Liver (tissue), 9 donors: ENCODE measurements around the gene PLEKHA8. TPM values are rescaled to one million over a fixed set of nuclear protein-coding genes. Genes with fewer than 3 reads are reported as not detected.

ENCODE experiments used
- DNase-seq: peaks from one replicate; pipeline ENCODE4 v3.0.0-alpha.2; 2017; ENCODE audit warnings: low spot score
- H3K27ac ChIP-seq, 2 donors: one replicate each; pipeline ENCODE4 v1.7.0; 2013; ENCODE audit warnings: inconsistent platforms in 2 of 2, low read length in 2 of 2, control low read depth in 1 of 2, low read depth in 1 of 2, mild to moderate bottlenecking in 1 of 2
- H3K27me3 ChIP-seq, 4 donors: one replicate each; pipeline versions ENCODE4 v1.6.1 to v1.7.0; 2013; ENCODE audit warnings: low read length in 3 of 4, inconsistent platforms in 1 of 4, mild to moderate bottlenecking in 1 of 4, moderate library complexity in 1 of 4; ENCODE audit not compliant: control insufficient read depth in 4 of 4, insufficient read depth in 4 of 4
- H3K36me3 ChIP-seq, 4 donors: one replicate each; pipeline versions ENCODE4 v1.6.1 to v1.7.0; 2013; ENCODE audit warnings: low read length in 3 of 4, mild to moderate bottlenecking in 3 of 4, low read depth in 1 of 4, moderate library complexity in 1 of 4; ENCODE audit not compliant: control insufficient read depth in 4 of 4, insufficient read depth in 3 of 4
- H3K4me1 ChIP-seq, 4 donors: one replicate each; pipeline versions ENCODE4 v1.6.1 to v1.7.0; 2013; ENCODE audit warnings: low read length in 3 of 4, mild to moderate bottlenecking in 3 of 4, moderate library complexity in 1 of 4; ENCODE audit not compliant: control insufficient read depth in 4 of 4, insufficient read depth in 4 of 4
- H3K4me3 ChIP-seq, 3 donors: one replicate each; pipeline versions ENCODE4 v1.6.1 to v1.7.0; 2013; ENCODE audit warnings: low read length in 3 of 3, control low read depth in 1 of 3, low read depth in 1 of 3, mild to moderate bottlenecking in 1 of 3
- H3K9ac ChIP-seq, 2 donors: one replicate each; pipeline ENCODE4 v1.7.0; 2013; ENCODE audit warnings: low read length in 2 of 2, mild to moderate bottlenecking in 2 of 2, moderate library complexity in 2 of 2, control low read depth in 1 of 2, low read depth in 1 of 2
- H3K9me3 ChIP-seq, 4 donors: one replicate each; pipeline versions ENCODE4 v1.6.1 to v1.7.0; 2013; ENCODE audit warnings: low read length in 3 of 4; ENCODE audit not compliant: control insufficient read depth in 4 of 4
- ATF3 ChIP-seq: IDR thresholded peaks from 2 replicates; pipeline ENCODE4 v1.6.1; 2016; ENCODE audit warnings: antibody characterized with exemption
- CTCF ChIP-seq: fragments of 150-350 bp; IDR thresholded peaks from 2 replicates; pipeline ENCODE4 v1.5.1; 2017; ENCODE audit warnings: improper control_type of control experiment, low read depth, low read length; ENCODE audit not compliant: missing input control
- EGR1 ChIP-seq, 2 donors: IDR thresholded peaks; 2 replicates each; pipeline ENCODE4 v1.6.1; 2016 to 2018; ENCODE audit warnings: antibody characterized with exemption in 2 of 2, low read depth in 2 of 2
- FOXA1 ChIP-seq: IDR thresholded peaks from 2 replicates; pipeline ENCODE4 v1.6.1; 2016; ENCODE audit warnings: antibody characterized with exemption
- FOXA2 ChIP-seq: IDR thresholded peaks from 2 replicates; pipeline ENCODE4 v1.6.1; 2016; ENCODE audit warnings: antibody characterized with exemption
- GABPA ChIP-seq, 2 donors: IDR thresholded peaks in 1 of 2; conservative IDR thresholded peaks in 1 of 2; 2 replicates each; pipeline ENCODE4 v1.6.1; 2016; ENCODE audit warnings: antibody characterized with exemption in 2 of 2, mild to moderate bottlenecking in 1 of 2, moderate library complexity in 1 of 2
- HNF4A ChIP-seq, 2 donors: conservative IDR thresholded peaks; 2 replicates each; pipeline ENCODE4 v1.6.1; 2016; ENCODE audit warnings: antibody characterized with exemption in 2 of 2, mild to moderate bottlenecking in 2 of 2
- HNF4G ChIP-seq: IDR thresholded peaks from 2 replicates; pipeline ENCODE4 v1.6.1; 2016; ENCODE audit warnings: antibody characterized with exemption
- JUND ChIP-seq, 2 donors: IDR thresholded peaks; 2 replicates each; pipeline ENCODE4 v1.6.1; 2016; ENCODE audit warnings: antibody characterized with exemption in 2 of 2
- MAX ChIP-seq: IDR thresholded peaks from 2 replicates; pipeline ENCODE4 v1.6.1; 2016; ENCODE audit warnings: antibody characterized with exemption
- NR2F2 ChIP-seq: IDR thresholded peaks from 2 replicates; pipeline ENCODE4 v1.6.1; 2016; ENCODE audit warnings: antibody characterized with exemption
- RAD21 ChIP-seq, 2 donors: IDR thresholded peaks; 2 replicates each; pipeline ENCODE4 v1.6.1; 2016; ENCODE audit warnings: antibody characterized with exemption in 2 of 2, mild to moderate bottlenecking in 2 of 2
- REST ChIP-seq: IDR thresholded peaks from 2 replicates; pipeline ENCODE4 v1.6.1; 2016; ENCODE audit warnings: antibody characterized with exemption, mild to moderate bottlenecking
- RXRA ChIP-seq, 2 donors: IDR thresholded peaks; 2 replicates each; pipeline ENCODE4 v1.6.1; 2017 to 2018; ENCODE audit warnings: antibody characterized with exemption in 2 of 2, mild to moderate bottlenecking in 1 of 2
- SP1 ChIP-seq: IDR thresholded peaks from 2 replicates; pipeline ENCODE4 v1.6.1; 2018; ENCODE audit warnings: antibody characterized with exemption, mild to moderate bottlenecking
- TAF1 ChIP-seq: conservative IDR thresholded peaks from 2 replicates; pipeline ENCODE4 v1.6.1; 2016; ENCODE audit warnings: antibody characterized with exemption, mild to moderate bottlenecking
- YY1 ChIP-seq: IDR thresholded peaks from 2 replicates; pipeline ENCODE4 v1.6.1; 2016; ENCODE audit warnings: antibody characterized with exemption, mild to moderate bottlenecking
- ZBTB33 ChIP-seq: IDR thresholded peaks from 2 replicates; pipeline ENCODE4 v1.6.1; 2016; ENCODE audit warnings: antibody characterized with exemption
- WGBS: extraction: QIAGEN DNeasy Blood & Tissue Kit; methylation state at CpG from one replicate; pipeline ENCODE4 v1.1.7; 2013; 5-methylcytosine and 5-hydroxymethylcytosine counted together
- polyA plus RNA-seq, 2 donors: library from polyadenylated mRNA; stranded (reverse) in 1 of 2; unstranded in 1 of 2; fragments of 200-250 nt in 1 of 2; fragments of >200 nt in 1 of 2; fragmentation: Nextera tagmentation in 1 of 2; extraction: Ambion mirVana in 1 of 2; gene quantifications; one replicate each; pipeline versions ENCODE4 v1.2.1 to v1.2.3, GENCODE V29; 2013 to 2015
- total RNA-seq, 2 donors: library from RNA; depleted of rRNA; stranded (reverse); fragments of >200 nt; gene quantifications; one replicate each; pipeline ENCODE4 v1.2.3, GENCODE V29; 2014
- donor health status: healthy.
- donor health status: healthy.
- donor health status: healthy.
- donor health status: healthy.
- donor health status: healthy.

PLEKHA8 gene
- total and polyA plus RNA-seq, 4 donors, result 1.0 to 5.4 (median 2.4) TPM

GRCh38 chr7:30114536-30115238 lies 86.5 kb downstream of the PLEKHA8 start:
- Histone ChIP-seq H3K36me3 (no peaks in the 10 kb centered on the region), H3K27ac (no peak overlapping the region), H3K4me1 (no peaks in the 10 kb centered on the region), H3K4me3 (no peak overlapping the region), H3K9me3 (peaks cover 3 to 5% (median 3%) of the 10 kb centered on the region in 4 donors), H3K9ac (no peak overlapping the region), H3K27me3 (no peaks in the 10 kb centered on the region)
- WGBS, result 80% methylated on average over 3 of the region's 3 CpGs
- no peak for TF ChIP-seq TAF1
- TF ChIP-seq HNF4G, result no peak
- TF ChIP-seq NR2F2, result no peak
- no peak for TF ChIP-seq HNF4A (conservative IDR thresholded peaks at IDR 0.05)
- TF ChIP-seq YY1, result no peak
- TF ChIP-seq FOXA1, result no peak
- no peak for TF ChIP-seq RXRA (IDR thresholded peaks at IDR 0.05)
- DNase-seq, result no peak

GRCh38 chr7:30115709-30116297 lies 87.6 kb downstream of the PLEKHA8 start:
- TF ChIP-seq RXRA (IDR thresholded peaks at IDR 0.05) (no peak), ZBTB33 (no peak), ATF3 (no peak), YY1 (no peak), REST (no peak), SP1 (no peak), HNF4G (no peak), HNF4A (conservative IDR thresholded peaks at IDR 0.05) (no peak), FOXA2 (no peak), TAF1 (no peak), RAD21 (IDR thresholded peaks at IDR 0.05) (no peak), FOXA1 (no peak), JUND (IDR thresholded peaks at IDR 0.05) (no peak), EGR1 (IDR thresholded peaks at IDR 0.05; ENCODE audit: low read depth in 2 of 2) (no peak), CTCF (no peak), MAX (no peak), NR2F2 (no peak), GABPA (IDR thresholded peaks at IDR 0.05 in 1 of 2, conservative IDR thresholded peaks at IDR 0.05 in 1 of 2) (no peak)
- no peaks in the 10 kb centered on the region for H3K27me3 ChIP-seq
- H3K27ac ChIP-seq, result no peak overlapping the region
- H3K36me3 ChIP-seq, result no peaks in the 10 kb centered on the region
- H3K4me3 ChIP-seq, result no peak overlapping the region
- DNase-seq, result no peak
- no peaks in the 10 kb centered on the region for H3K4me1 ChIP-seq
- WGBS, result 88% methylated on average over 34 of the region's 34 CpGs
- H3K9me3 ChIP-seq, result peaks cover 3 to 5% (median 3%) of the 10 kb centered on the region in 4 donors
- H3K9ac ChIP-seq, result no peak overlapping the region
